H1 (cell line): ENCODE data around the gene OTC. TPM values are rescaled to one million over a fixed set of nuclear protein-coding genes. Genes with fewer than 3 reads are reported as not detected.

Source experiments
- CTCF ChIA-PET: fragments of 300-600 bp; sonication (Branson Sonifier 250); formaldehyde crosslinking; loops from one replicate; lab custom pipeline; 2021; ENCODE audit not compliant: partially characterized antibody; lab: Charles Lee
- POLR2A ChIA-PET: fragments of 300-600 bp; sonication (Branson Sonifier 250); formaldehyde crosslinking; loops from one replicate; lab custom pipeline; 2021; ENCODE audit warnings: inconsistent platforms; ENCODE audit not compliant: partially characterized antibody; lab: Charles Lee
- DNase-seq, 2 experiments: peaks; one replicate each; pipeline versions ENCODE4 v3.0.0 to v3.0.0-alpha.2; 2010 to 2022; ENCODE audit warnings: low spot score in 2 of 2, low read depth in 1 of 2, mixed read lengths in 1 of 2
- FAIRE-seq: peaks from 2 replicates; lab custom pipeline; 2011; peaks lifted over from hg19 to GRCh38; lab: Jason Lieb, UNC
- H2AFZ ChIP-seq: 2 replicates; pipeline ENCODE4 v1.8.1; 2012; ENCODE audit warnings: low read length, inconsistent platforms
- H2AK5ac ChIP-seq: 2 replicates; pipeline ENCODE4 v1.6.1; 2013; ENCODE audit warnings: low read depth, low read length
- H2BK120ac ChIP-seq: replicated peaks from 2 replicates; pipeline ENCODE3; 2013; ENCODE audit warnings: low read depth, low read length, inconsistent platforms
- H2BK12ac ChIP-seq: 2 replicates; pipeline ENCODE4 v1.6.1; 2013; ENCODE audit warnings: low read depth, low read length
- H2BK15ac ChIP-seq: 2 replicates; pipeline ENCODE4 v1.6.1; 2013; ENCODE audit warnings: low read length
- H2BK20ac ChIP-seq: 2 replicates; pipeline ENCODE4 v1.6.1; 2013; ENCODE audit warnings: low read length
- H2BK5ac ChIP-seq: 2 replicates; pipeline ENCODE4 v1.6.1; 2013; ENCODE audit warnings: low read depth, low read length
- H3K14ac ChIP-seq: 2 replicates; pipeline ENCODE4 v1.6.1; 2013; ENCODE audit warnings: inconsistent platforms; ENCODE audit not compliant: insufficient read length
- H3K18ac ChIP-seq: 2 replicates; pipeline ENCODE4 v1.6.1; 2013; ENCODE audit warnings: low read length; ENCODE audit errors: extremely low read depth
- H3K23ac ChIP-seq: 2 replicates; pipeline ENCODE4 v1.6.1; 2013; ENCODE audit warnings: inconsistent platforms; ENCODE audit not compliant: insufficient read length
- H3K23me2 ChIP-seq: 2 replicates; pipeline ENCODE4 v1.6.1; 2013; ENCODE audit warnings: low read depth, low read length
- H3K27ac ChIP-seq: 2 replicates; pipeline ENCODE4 v1.6.1; 2011; ENCODE audit warnings: low read depth, low read length, inconsistent platforms
- H3K27me3 ChIP-seq, 4 experiments: replicated peaks in 1 of 4; 1 replicate in 1 of 4; 2 replicates in 3 of 4; pipeline versions ENCODE4 v1.6.1 to v1.8.1; 2011 to 2013; ENCODE audit warnings: low read length in 3 of 4, mild to moderate bottlenecking in 3 of 4, inconsistent platforms in 2 of 4, mixed read lengths in 2 of 4, moderate library complexity in 1 of 4; ENCODE audit not compliant: control insufficient read depth in 3 of 4, insufficient read depth in 3 of 4; ENCODE audit errors: extremely low read depth in 1 of 4
- H3K36me3 ChIP-seq, 4 experiments: 2 replicates each; pipeline versions ENCODE4 v1.6.1 to v1.8.1; 2011 to 2013; ENCODE audit warnings: mild to moderate bottlenecking in 4 of 4, low read length in 3 of 4, moderate library complexity in 2 of 4, control low read depth in 1 of 4, inconsistent platforms in 1 of 4; ENCODE audit not compliant: insufficient read depth in 4 of 4, control insufficient read depth in 2 of 4
- H3K4ac ChIP-seq: replicated peaks from 2 replicates; pipeline ENCODE3; 2013; ENCODE audit warnings: low read length, low read depth, mixed read lengths, inconsistent platforms; ENCODE audit not compliant: insufficient read length
- H3K4me1 ChIP-seq, 4 experiments: replicated peaks in 1 of 4; 1 replicate in 1 of 4; 2 replicates in 3 of 4; pipeline versions ENCODE4 v1.6.1 to v1.8.1; 2011 to 2013; ENCODE audit warnings: low read length in 3 of 4, inconsistent platforms in 2 of 4, mixed read lengths in 1 of 4; ENCODE audit not compliant: insufficient read depth in 4 of 4, control insufficient read depth in 3 of 4
- H3K4me2 ChIP-seq, 2 experiments: 2 replicates each; pipeline versions ENCODE4 v1.6.1 to v1.8.1; 2011 to 2013; ENCODE audit warnings: low read depth in 2 of 2, low read length in 2 of 2, control low read depth in 1 of 2, inconsistent platforms in 1 of 2, mild to moderate bottlenecking in 1 of 2; ENCODE audit not compliant: insufficient read depth in 1 of 2
- H3K4me3 ChIP-seq, 4 experiments: fragments of 200-600, 300-600 bp in 1 of 4; sonication (generic), shearing (Covaris generic), sonication (Bioruptor Twin) in 1 of 4; 2 replicates each; pipeline versions ENCODE4 v1.5.1 to v1.8.1; 2011 to 2016; ENCODE audit warnings: low read length in 4 of 4, low read depth in 3 of 4, control low read depth in 2 of 4, inconsistent platforms in 2 of 4, mild to moderate bottlenecking in 2 of 4, mixed read lengths in 1 of 4, moderate library complexity in 1 of 4; ENCODE audit not compliant: insufficient read depth in 2 of 4; ENCODE audit errors: extremely low read depth in 1 of 4
- H3K56ac ChIP-seq: replicated peaks from 2 replicates; pipeline ENCODE3; 2013; ENCODE audit warnings: low read depth, mild to moderate bottlenecking, mixed read lengths, low read length, inconsistent platforms; ENCODE audit not compliant: insufficient read length
- H3K79me1 ChIP-seq: 2 replicates; pipeline ENCODE4 v1.6.1; 2013; ENCODE audit warnings: low read depth, low read length, control low read depth
- H3K79me2 ChIP-seq, 2 experiments: 2 replicates each; pipeline versions ENCODE4 v1.6.1 to v1.8.1; 2012 to 2013; ENCODE audit warnings: low read length in 2 of 2, mild to moderate bottlenecking in 2 of 2, inconsistent platforms in 1 of 2; ENCODE audit not compliant: insufficient read depth in 2 of 2, control insufficient read depth in 1 of 2
- H3K9ac ChIP-seq, 4 experiments: replicated peaks in 1 of 4; 1 replicate in 1 of 4; 2 replicates in 3 of 4; pipeline versions ENCODE4 v1.6.1 to v1.8.1; 2011 to 2013; ENCODE audit warnings: low read depth in 3 of 4, low read length in 3 of 4, control low read depth in 2 of 4, mild to moderate bottlenecking in 2 of 4, moderate library complexity in 2 of 4, inconsistent platforms in 1 of 4; ENCODE audit errors: extremely low read depth in 1 of 4
- H3K9me3 ChIP-seq, 2 experiments: 2 replicates each; pipeline versions ENCODE4 v1.6.1 to v1.8.1; 2012 to 2013; ENCODE audit warnings: mild to moderate bottlenecking in 2 of 2, moderate library complexity in 2 of 2, control low read depth in 1 of 2, inconsistent platforms in 1 of 2, low read depth in 1 of 2, low read length in 1 of 2, mixed read lengths in 1 of 2; ENCODE audit not compliant: insufficient read depth in 2 of 2
- H4K20me1 ChIP-seq, 2 experiments: replicated peaks in 1 of 2; 2 replicates each; pipeline versions ENCODE3 to v1.8.1; 2011 to 2013; ENCODE audit warnings: inconsistent platforms in 2 of 2, low read length in 2 of 2, mild to moderate bottlenecking in 1 of 2; ENCODE audit not compliant: insufficient read depth in 2 of 2, control insufficient read depth in 1 of 2
- H4K5ac ChIP-seq: 2 replicates; pipeline ENCODE4 v1.6.1; 2013; ENCODE audit warnings: low read length, low read depth, mixed read lengths, inconsistent platforms; ENCODE audit not compliant: insufficient read length
- H4K8ac ChIP-seq: 2 replicates; pipeline ENCODE4 v1.8.0; 2013; ENCODE audit warnings: mild to moderate bottlenecking, moderate library complexity, low read length, inconsistent platforms; ENCODE audit not compliant: insufficient read depth; ENCODE audit errors: extremely low read depth
- H4K91ac ChIP-seq: replicated peaks from 2 replicates; pipeline ENCODE3; 2013; ENCODE audit warnings: low read length, mixed read lengths, inconsistent platforms; ENCODE audit not compliant: insufficient read length
- BACH1 ChIP-seq: IDR thresholded peaks from 2 replicates; pipeline ENCODE4 v1.6.1; 2012; ENCODE audit warnings: low read length, improper control_type of control experiment
- CTBP2 ChIP-seq: IDR thresholded peaks from 2 replicates; pipeline ENCODE4 v1.7.0; 2011; ENCODE audit warnings: borderline replicate concordance, mild to moderate bottlenecking, moderate library complexity, mixed read lengths, low read length; ENCODE audit not compliant: insufficient read depth, insufficient read length
- EZH2 ChIP-seq: fragments of 200-600 bp; sonication (generic); IDR thresholded peaks from 2 replicates; pipeline ENCODE4 v1.7.1; 2012; ENCODE audit warnings: low read depth, mild to moderate bottlenecking, moderate library complexity, low read length, inconsistent platforms; ENCODE audit not compliant: severe bottlenecking
- FOSL1 ChIP-seq: IDR thresholded peaks from 2 replicates; pipeline ENCODE4 v1.6.1; 2011; ENCODE audit warnings: mild to moderate bottlenecking, low read depth, low read length, moderate library complexity; ENCODE audit not compliant: insufficient read depth
- GTF2F1 ChIP-seq: IDR thresholded peaks from 2 replicates; pipeline ENCODE4 v1.6.1; 2012; ENCODE audit warnings: low read depth, low read length, improper control_type of control experiment, borderline replicate concordance
- KDM1A ChIP-seq: fragments of 200-600, 300-600 bp; sonication (generic); IDR thresholded peaks from 2 replicates; pipeline ENCODE4 v1.7.1; 2016; ENCODE audit warnings: mild to moderate bottlenecking, low read length, borderline replicate concordance
- TAF1 ChIP-seq: IDR thresholded peaks from 2 replicates; pipeline ENCODE4 v1.6.1; 2011; ENCODE audit warnings: mild to moderate bottlenecking, low read depth, low read length
- WGBS, 2 experiments: shearing (Covaris generic) in 1 of 2; methylation state at CpG; one replicate each; pipeline versions ENCODE4 v1.1.6 to v1.1.7; 2013 to 2015; ENCODE audit warnings: low lambda C conversion rate in 2 of 2, mixed read lengths in 2 of 2, inconsistent platforms in 1 of 2, low coverage in 1 of 2, missing lambda C conversion rate in 1 of 2; ENCODE audit not compliant: insufficient replicate concordance in 2 of 2, insufficient coverage in 1 of 2, insufficient read length in 1 of 2; ENCODE audit errors: extremely low coverage in 1 of 2, missing lambda C conversion rate in 1 of 2; 5-methylcytosine and 5-hydroxymethylcytosine counted together
- polyA plus RNA-seq, 7 experiments: library from polyadenylated mRNA; depleted of rRNA in 3 of 7; stranded (reverse) in 5 of 7; unstranded in 2 of 7; fragments of >200 nt in 5 of 7; fragments of 200-250 nt in 2 of 7; gene quantifications; 1 replicate in 5 of 7; 2 replicates in 1 of 7; 4 replicates in 1 of 7; pipeline versions ENCODE4 v1.2.1 to v1.2.3, GENCODE V29; 2011 to 2013; ENCODE audit warnings: missing spikeins in 2 of 7, mixed read lengths in 2 of 7
- total RNA-seq: library from RNA; stranded (reverse); fragmentation: NEBNext Ultra II Directional; extraction: Animal tissue kit (Norgen Biotek cat#: 25700); gene quantifications from 2 replicates; pipeline ENCODE4 v1.2.1, GENCODE V29; 2021

Gene OTC
- total and polyA plus RNA-seq, 2 of the 8 experiments (the other 6 are each of a cell fraction or from before 2014, with no cell fraction given) = not detected

DNA sequence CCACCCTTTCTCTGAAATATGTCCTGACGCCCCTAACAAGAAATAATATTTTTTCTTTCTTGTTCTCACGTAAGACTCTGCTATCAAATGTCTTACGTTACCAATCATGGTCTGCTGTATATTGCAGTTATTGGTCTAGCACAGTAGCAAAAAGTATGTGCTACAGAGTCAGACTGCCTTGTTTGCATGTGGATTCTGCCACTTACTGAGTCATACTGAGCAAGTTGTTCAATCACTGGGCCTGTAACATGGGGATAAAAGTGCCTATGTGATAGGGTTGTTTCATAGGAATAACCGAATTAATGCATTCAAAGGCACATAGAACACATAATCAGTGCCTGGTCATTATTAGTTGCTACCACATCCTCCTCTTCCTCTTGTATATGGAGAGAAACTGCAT, 39.2 kb upstream of the OTC start:
- no peak overlapping the region for H2BK20ac ChIP-seq
- H3K9ac ChIP-seq = no peak overlapping the region
- H3K4me3 ChIP-seq = no peak overlapping the region
- no peak overlapping the region for H2AFZ ChIP-seq
- FAIRE-seq (no peak), DNase-seq (no peak)
- no peaks in the 10 kb centered on the region for H4K20me1 ChIP-seq
- H2BK120ac ChIP-seq = no peak overlapping the region
- H4K5ac ChIP-seq = no peak overlapping the region
- H3K18ac ChIP-seq = no peak overlapping the region
- no peak overlapping the region for H3K27ac ChIP-seq
- H2AK5ac ChIP-seq = no peak overlapping the region
- H4K91ac ChIP-seq = no peak overlapping the region
- no peak overlapping the region for H2BK12ac ChIP-seq
- no peak overlapping the region for H3K4me2 ChIP-seq
- H3K27me3 ChIP-seq = no peaks in the 10 kb centered on the region
- H3K4me1 ChIP-seq = no peaks in the 10 kb centered on the region
- no peak overlapping the region for H3K23ac ChIP-seq
- ChIA-PET CTCF (no interaction called here), POLR2A (no interaction called here)
- no peak overlapping the region for H4K8ac ChIP-seq
- no peaks in the 10 kb centered on the region for H3K9me3 ChIP-seq
- H2BK5ac ChIP-seq = no peak overlapping the region
- H3K14ac ChIP-seq = no peak overlapping the region
- H3K23me2 ChIP-seq = no peaks in the 10 kb centered on the region
- TF ChIP-seq EZH2 = no peak
- TF ChIP-seq KDM1A = no peak
- TF ChIP-seq TAF1 = no peak
- no peak for TF ChIP-seq FOSL1
- no peak for TF ChIP-seq GTF2F1
- no peak for TF ChIP-seq BACH1
- TF ChIP-seq CTBP2 = no peak
- H3K56ac ChIP-seq = no peak overlapping the region
- no peak overlapping the region for H2BK15ac ChIP-seq
- H3K79me2 ChIP-seq = no peaks in the 10 kb centered on the region
- H3K79me1 ChIP-seq = no peaks in the 10 kb centered on the region
- H3K4ac ChIP-seq = no peak overlapping the region
- peaks cover 0 to 3% (median 0%) of the 10 kb centered on the region in 4 experiments; a peak in 2 of 8 replicates for H3K36me3 ChIP-seq
- 88% methylated on average over 4 of the region's 4 CpGs; no CpG with 5 or more reads in 1 of the 2 experiments for WGBS, 2 experiments
